Spleen (tissue), 11 donors: Measurements from ENCODE around the gene RNF181. TPM values are rescaled to one million over a fixed set of nuclear protein-coding genes. Genes with fewer than 3 reads are reported as not detected.

Experiments
- DNase-seq: peaks from one replicate; pipeline ENCODE4 v3.0.0-alpha.2; 2020
- H3K27ac ChIP-seq, 8 donors: fragments of 200-600 bp; sonication (generic) in 7 of 8; 1 replicate in 4 of 8; 2 replicates in 4 of 8; pipeline versions ENCODE4 v1.5.0 to v1.8.0; 2016 to 2021; ENCODE audit warnings: inconsistent platforms in 4 of 8, mild to moderate bottlenecking in 4 of 8, moderate library complexity in 1 of 8
- H3K27me3 ChIP-seq, 7 donors: fragments of 200-600 bp; sonication (generic) in 6 of 7; replicated peaks in 1 of 7; 1 replicate in 4 of 7; 2 replicates in 3 of 7; pipeline versions ENCODE4 v1.5.0 to v1.8.0; 2016 to 2021; ENCODE audit warnings: inconsistent platforms in 3 of 7, mild to moderate bottlenecking in 1 of 7
- H3K36me3 ChIP-seq, 6 donors: fragments of 200-600 bp; sonication (generic) in 5 of 6; 1 replicate in 4 of 6; 2 replicates in 2 of 6; pipeline versions ENCODE4 v1.5.0 to v1.8.0; 2016 to 2021; ENCODE audit warnings: inconsistent platforms in 2 of 6
- H3K4me1 ChIP-seq, 6 donors: fragments of 200-600 bp; sonication (generic) in 5 of 6; 1 replicate in 3 of 6; 2 replicates in 3 of 6; pipeline versions ENCODE4 v1.5.0 to v1.8.0; 2016 to 2021; ENCODE audit warnings: inconsistent platforms in 3 of 6
- H3K4me3 ChIP-seq, 8 donors: fragments of 200-600 bp; sonication (generic) in 7 of 8; 1 replicate in 4 of 8; 2 replicates in 4 of 8; pipeline versions ENCODE4 v1.5.0 to v1.8.0; 2016 to 2021; ENCODE audit warnings: inconsistent platforms in 4 of 8, mild to moderate bottlenecking in 4 of 8, moderate library complexity in 2 of 8
- H3K9me3 ChIP-seq, 8 donors: fragments of 200-600 bp; sonication (generic) in 7 of 8; 1 replicate in 4 of 8; 2 replicates in 4 of 8; pipeline versions ENCODE4 v1.5.0 to v1.8.0; 2016 to 2021; ENCODE audit warnings: inconsistent platforms in 4 of 8
- CTCF ChIP-seq, 11 experiments: fragments of 200-600 bp in 7 of 11; fragments of 450-650 bp in 4 of 11; sonication (generic) in 4 of 11; IDR thresholded peaks in 8 of 11; conservative IDR thresholded peaks in 3 of 11; 1 replicate in 7 of 11; 2 replicates in 4 of 11; pipeline versions ENCODE4 v1.4.0 to v1.8.0; 2016 to 2021; ENCODE audit warnings: antibody characterized with exemption in 11 of 11, inconsistent platforms in 4 of 11, mild to moderate bottlenecking in 1 of 11
- POLR2A ChIP-seq, 3 donors: fragments of 450-650 bp; IDR thresholded peaks; one replicate each; pipeline ENCODE4 v1.5.1; 2017; ENCODE audit warnings: antibody characterized with exemption in 3 of 3, mild to moderate bottlenecking in 1 of 3
- POLR2AphosphoS5 ChIP-seq, 3 donors: sonication (generic); formaldehyde crosslinking; IDR thresholded peaks; one replicate each; pipeline ENCODE4 v1.5.1; 2017; ENCODE audit warnings: antibody characterized with exemption in 3 of 3
- WGBS, 5 donors: extraction: QIAGEN DNeasy Blood & Tissue Kit in 3 of 5; methylation state at CpG; one replicate each; pipeline versions ENCODE4 v1.1.5 to v1.1.7; 2013 to 2018; 5-methylcytosine and 5-hydroxymethylcytosine counted together
- intact Hi-C: fragments of 100-400 bp; cut with DNase I; formaldehyde crosslinking; loops from one replicate; pipeline ENCODE4 v1.15.0; 2023; ENCODE audit warnings: low total_unique reads
- polyA plus RNA-seq, 3 donors: library from polyadenylated mRNA; stranded (reverse); fragments of 200-250 nt; gene quantifications; one replicate each; pipeline ENCODE4 v1.2.1, GENCODE V29; 2013
- total RNA-seq, 7 donors: library from RNA; depleted of rRNA in 3 of 7; stranded (reverse); fragments of >200 nt in 3 of 7; fragmentation: NEBNext Ultra II Directional in 4 of 7; extraction: Animal tissue kit (Norgen Biotek cat#: 25700) in 4 of 7; gene quantifications; one replicate each; pipeline versions ENCODE4 v1.1.0 to v1.2.1, GENCODE V29; 2016 to 2021
- donor health status: healthy with polysubstance abuse.
- donor health status: DM: no; HTN: no; CAD: no; lungs with moderate emphysema.
- donor health status: DM: no; HTN: no; CAD: no.
- donor health status: Bipolar disorder and iron deficiency.
- donor health status: healthy.
- donor health status: DM: no; HTN: no; CAD: no.
- donor health status: DM: yes; HTN: yes; CAD: no.

RNF181 gene
- total and polyA plus RNA-seq, 10 donors: 72.9 to 184 (median 123) TPM

- TF ChIP-seq CTCF (IDR thresholded peaks at IDR 0.05 in 8 of 11, conservative IDR thresholded peaks at IDR 0.05 in 3 of 11): no peak
- no peak for TF ChIP-seq POLR2AphosphoS5 (IDR thresholded peaks at IDR 0.05)
- TF ChIP-seq POLR2A (IDR thresholded peaks at IDR 0.05): no peak
- no peaks in the 10 kb centered on the region for H3K27me3 ChIP-seq
- 70 to 93% (median 87%) methylated on average over 2 to 3 of the region's 3 CpGs for WGBS, 5 donors
- H3K4me3 ChIP-seq: no peak overlapping the region
- intact Hi-C loops: no loop called here
- no peak overlapping the region for H3K27ac ChIP-seq
- DNase-seq: no peak
- H3K4me1 ChIP-seq: peaks cover 39 to 95% (median 63%) of the 10 kb centered on the region in 6 donors
- H3K36me3 ChIP-seq: peaks cover 0 to 28% (median 11%) of the 10 kb centered on the region in 6 donors
- no peaks in the 10 kb centered on the region for H3K9me3 ChIP-seq
Observed at GRCh38 chr2:85593023-85593422, 2.5 kb upstream of the RNF181 start.

DNA sequence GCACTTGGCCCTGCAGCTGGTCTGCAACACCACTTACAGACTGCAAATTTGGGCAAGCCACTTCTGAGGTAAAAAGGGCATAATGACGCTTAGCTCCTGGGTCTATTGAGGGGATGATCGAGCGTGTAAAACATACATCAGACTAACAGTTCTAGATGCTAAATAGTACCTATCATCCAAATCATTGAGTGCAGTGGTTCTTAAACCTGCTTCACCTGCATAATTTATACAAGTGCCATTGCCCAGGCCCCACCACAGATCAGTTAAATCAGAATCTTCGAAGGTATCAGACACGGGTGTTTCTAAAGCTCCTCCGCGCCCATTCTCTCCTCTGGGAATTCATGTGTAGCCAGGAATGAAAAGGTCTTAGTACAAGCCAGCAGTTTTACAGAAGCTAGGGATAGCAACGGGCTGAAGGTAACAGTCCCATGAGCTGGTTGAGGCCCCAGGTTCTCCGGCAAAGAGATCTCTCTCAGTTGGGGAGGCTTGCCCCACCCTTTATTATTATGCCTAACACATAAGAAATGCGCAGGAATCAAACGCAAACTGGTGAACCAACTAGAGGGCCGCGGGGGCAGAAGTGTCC is 737 bp upstream of the RNF181 start:
- Histone ChIP-seq H3K4me1 (peaks cover 32 to 95% (median 50%) of the 10 kb centered on the region in 6 donors), H3K4me3 (peak overlapping the region; percentile 59 to 86 (median 77)), H3K27me3 (no peaks in the 10 kb centered on the region), H3K36me3 (peaks cover 0 to 46% (median 23%) of the 10 kb centered on the region in 6 donors), H3K9me3 (no peaks in the 10 kb centered on the region), H3K27ac (peak overlapping the region; percentile 84 to 97 (median 94))
- 23 to 34% (median 25%) methylated on average over 9 to 13 of the region's 13 CpGs for WGBS, 5 donors
- TF ChIP-seq CTCF (IDR thresholded peaks at IDR 0.05 in 8 of 11, conservative IDR thresholded peaks at IDR 0.05 in 3 of 11): no peak
- no peak for TF ChIP-seq POLR2AphosphoS5 (IDR thresholded peaks at IDR 0.05)
- TF ChIP-seq POLR2A (IDR thresholded peaks at IDR 0.05): no peak
- intact Hi-C loops: no loop called here
- no peak for DNase-seq

DNA sequence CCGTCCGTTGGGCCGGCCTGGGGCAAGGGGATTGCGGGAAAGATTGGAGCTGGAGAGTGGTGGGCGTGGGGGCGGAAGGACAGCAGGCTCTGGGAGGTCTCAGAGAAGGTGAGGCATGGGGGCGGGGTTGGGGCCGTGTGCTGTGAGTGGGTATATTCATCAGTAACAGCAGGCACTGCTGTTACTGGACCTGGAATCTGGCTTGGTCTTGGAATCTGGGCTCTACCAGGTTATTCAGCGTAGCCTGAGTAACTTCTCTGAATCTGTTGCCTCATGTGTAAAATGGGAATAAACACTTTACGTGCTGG is 435 bp downstream of the RNF181 start:
- intact Hi-C loops: no loop called here
- 2 to 6% (median 4%) methylated on average over 10 of the region's 10 CpGs for whole genome bisulfite sequencing, 5 donors
- no peak for DNase-seq
- TF ChIP-seq POLR2A (IDR thresholded peaks at IDR 0.05): no peak
- TF ChIP-seq CTCF (IDR thresholded peaks at IDR 0.05 in 8 of 11, conservative IDR thresholded peaks at IDR 0.05 in 3 of 11): no peak
- TF ChIP-seq POLR2AphosphoS5 (IDR thresholded peaks at IDR 0.05): no peak
- Histone ChIP-seq H3K36me3 (peaks cover 0 to 57% (median 23%) of the 10 kb centered on the region in 6 donors), H3K4me1 (peaks cover 23 to 92% (median 43%) of the 10 kb centered on the region in 6 donors), H3K9me3 (no peaks in the 10 kb centered on the region), H3K27ac (peak overlapping the region; percentile 84 to 97 (median 94)), H3K27me3 (no peaks in the 10 kb centered on the region), H3K4me3 (peak overlapping the region; percentile 59 to 86 (median 77))

GRCh38 chr2:85596486-85597143 is 1.1 kb downstream of the RNF181 start:
- Histone ChIP-seq H3K9me3 (no peaks in the 10 kb centered on the region), H3K36me3 (peaks cover 0 to 53% (median 23%) of the 10 kb centered on the region in 6 donors), H3K27ac (peak overlapping the region in 6 of 8 donors; percentile 90 to 97 (median 95)), H3K4me1 (peaks cover 21 to 92% (median 43%) of the 10 kb centered on the region in 6 donors), H3K27me3 (no peaks in the 10 kb centered on the region), H3K4me3 (peak overlapping the region; percentile 59 to 86 (median 77))
- TF ChIP-seq POLR2AphosphoS5 (IDR thresholded peaks at IDR 0.05) (no peak), POLR2A (IDR thresholded peaks at IDR 0.05) (no peak), CTCF (IDR thresholded peaks at IDR 0.05 in 8 of 11, conservative IDR thresholded peaks at IDR 0.05 in 3 of 11) (no peak)
- intact Hi-C loops: no loop called here
- no peak for DNase-seq
- 69 to 81% (median 74%) methylated on average over 3 of the region's 3 CpGs for WGBS, 5 donors
